Stimulated activated CD8-positive, alpha-beta memory T cell treated with anti-CD3 and anti-CD28 coated beads, Interleukin-12 subunit alpha, Interleukin-12 subunit beta, amount 100 ng/mL, for 1 hour (primary cell): ENCODE results near the gene DUSP28.
"Not testable (repeated sequence)": the region's sequence is repeated elsewhere in the genome, so short reads cannot be mapped to it uniquely, and the experiment has no call there.

Source experiments
- DNase-seq: peaks from one replicate; pipeline ENCODE4 v3.0.0-alpha.2; 2020; ENCODE audit warnings: low read depth

DUSP28 gene

DNA sequence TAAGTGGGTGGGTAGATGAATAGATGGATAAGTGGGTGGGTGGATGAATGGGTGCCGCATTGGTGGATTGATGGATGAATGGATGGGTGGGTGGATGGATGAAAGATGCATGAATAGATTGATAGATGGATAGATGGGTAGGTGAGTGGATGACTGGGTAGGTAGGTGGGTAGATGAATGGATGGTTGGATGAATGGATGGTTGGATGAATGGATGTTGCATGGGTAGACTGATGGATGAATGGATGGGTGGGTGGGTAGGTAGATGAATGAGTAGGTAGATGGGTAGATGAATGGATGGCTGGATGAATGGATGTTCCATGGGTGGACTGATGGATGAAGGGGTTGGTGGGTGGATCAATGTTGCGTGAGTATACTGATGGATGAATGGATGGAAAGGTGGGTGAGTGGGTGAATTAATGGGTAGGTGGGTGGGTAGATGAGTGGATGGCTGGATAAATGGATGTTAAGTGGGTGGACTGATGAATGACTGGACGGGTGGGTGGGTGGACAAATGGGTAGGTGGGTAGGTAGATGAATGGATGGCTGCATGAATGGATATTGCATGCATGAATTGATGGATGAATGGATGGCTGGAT, 32.9 kb upstream of the DUSP28 start:
- no peak for DNase-seq

DNA sequence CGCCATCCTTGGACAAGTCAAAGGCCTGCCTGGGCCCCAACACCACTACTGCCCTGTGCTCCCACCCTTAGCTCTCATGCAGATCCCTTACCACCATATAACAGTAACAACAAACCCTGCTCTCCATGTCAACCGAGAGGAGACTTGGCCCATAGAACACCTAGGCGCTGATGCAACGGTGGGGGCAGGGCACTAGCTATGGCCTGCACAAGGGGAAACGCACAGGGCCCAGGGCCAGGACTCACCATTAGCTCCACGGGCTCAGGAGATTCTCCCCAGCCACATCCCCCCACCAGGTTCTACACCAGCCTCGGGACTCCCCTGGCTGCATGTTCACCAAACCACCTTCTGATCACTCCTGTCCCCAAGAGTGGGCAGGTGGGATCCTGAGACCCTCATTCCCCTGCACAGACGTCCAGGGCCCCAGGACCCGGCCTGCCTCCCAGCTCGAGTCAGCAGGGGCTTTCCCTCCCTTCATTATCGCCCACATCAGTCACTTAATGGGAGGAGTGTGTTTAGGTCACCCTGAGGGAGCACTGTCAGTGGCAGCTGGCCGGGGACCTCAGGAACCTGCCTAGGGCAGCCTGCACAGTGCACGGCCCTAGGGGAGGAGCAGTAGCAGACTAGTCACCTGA, 31.6 kb upstream of the DUSP28 start:
- no peak for DNase-seq

DNA sequence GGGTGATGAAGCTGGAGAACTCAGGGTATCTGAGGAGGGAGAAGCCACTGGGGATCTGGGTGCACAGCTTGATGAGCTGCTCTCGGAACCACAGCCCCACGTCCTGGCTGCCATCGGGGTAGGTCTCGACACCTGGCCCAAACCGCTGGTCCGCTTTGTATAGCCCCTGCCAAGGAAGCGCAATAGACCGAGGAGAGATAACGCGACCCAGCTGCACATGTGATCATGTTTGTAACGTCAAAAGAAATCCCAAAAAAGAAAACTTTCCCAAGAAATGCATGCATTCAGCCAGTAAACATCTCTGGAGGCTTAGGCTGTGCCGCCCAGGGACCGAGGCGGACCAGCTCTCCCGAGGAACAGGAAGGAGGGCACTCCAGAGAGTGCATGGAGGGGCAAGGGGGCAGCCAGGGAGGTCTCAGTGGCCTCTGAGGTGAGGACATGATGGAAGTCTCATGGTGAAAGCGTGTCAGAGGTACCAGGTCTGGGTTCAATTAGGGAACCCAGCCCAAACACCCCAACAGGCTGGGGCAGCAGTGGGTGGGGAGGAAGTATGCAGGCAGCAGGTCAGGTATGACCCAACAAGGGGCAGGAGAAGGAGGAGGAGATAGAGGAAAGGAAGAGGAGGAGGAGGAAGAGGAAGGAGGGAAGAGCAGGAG, 30.7 kb upstream of the DUSP28 start:
- no peak for DNase-seq

DNA sequence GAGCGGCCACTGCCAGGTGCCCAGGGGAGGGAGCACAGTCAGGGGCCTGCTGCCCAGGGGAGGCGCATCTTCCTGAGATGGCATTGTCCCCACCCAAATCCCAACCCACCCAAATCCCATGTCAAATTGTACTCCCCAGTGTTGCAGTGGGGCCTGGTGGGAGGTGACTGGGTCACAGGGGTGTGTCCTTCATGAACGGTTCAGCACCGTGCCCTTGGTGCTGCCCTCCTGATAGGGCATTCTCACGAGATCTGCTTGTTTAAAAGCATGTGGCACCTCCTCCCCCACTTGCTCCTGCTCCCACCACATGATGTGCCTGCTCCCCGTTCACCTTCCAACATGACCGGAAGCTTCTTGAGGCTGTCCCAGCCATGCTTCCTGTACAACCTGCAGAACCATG, 30.0 kb upstream of the DUSP28 start:
- DNase-seq, result no peak

DNA sequence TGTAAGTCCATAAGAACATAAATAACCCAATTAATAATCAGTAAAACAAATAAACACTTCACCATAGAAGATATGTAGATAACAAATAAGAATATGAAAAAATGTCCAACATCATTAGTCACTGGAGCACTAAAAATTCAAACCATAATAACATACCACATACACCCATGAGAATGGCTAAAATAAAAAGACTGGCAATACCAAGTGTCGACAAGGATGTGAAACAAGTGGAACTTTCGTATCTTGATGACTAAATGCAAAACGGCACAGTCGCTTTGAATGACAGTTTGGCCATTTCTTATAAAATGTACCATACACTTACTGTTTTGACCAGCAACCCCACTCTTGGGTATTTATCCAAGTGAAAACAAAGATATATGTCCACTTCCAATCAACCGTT, 29.1 kb upstream of the DUSP28 start:
- no peak for DNase-seq

DNA sequence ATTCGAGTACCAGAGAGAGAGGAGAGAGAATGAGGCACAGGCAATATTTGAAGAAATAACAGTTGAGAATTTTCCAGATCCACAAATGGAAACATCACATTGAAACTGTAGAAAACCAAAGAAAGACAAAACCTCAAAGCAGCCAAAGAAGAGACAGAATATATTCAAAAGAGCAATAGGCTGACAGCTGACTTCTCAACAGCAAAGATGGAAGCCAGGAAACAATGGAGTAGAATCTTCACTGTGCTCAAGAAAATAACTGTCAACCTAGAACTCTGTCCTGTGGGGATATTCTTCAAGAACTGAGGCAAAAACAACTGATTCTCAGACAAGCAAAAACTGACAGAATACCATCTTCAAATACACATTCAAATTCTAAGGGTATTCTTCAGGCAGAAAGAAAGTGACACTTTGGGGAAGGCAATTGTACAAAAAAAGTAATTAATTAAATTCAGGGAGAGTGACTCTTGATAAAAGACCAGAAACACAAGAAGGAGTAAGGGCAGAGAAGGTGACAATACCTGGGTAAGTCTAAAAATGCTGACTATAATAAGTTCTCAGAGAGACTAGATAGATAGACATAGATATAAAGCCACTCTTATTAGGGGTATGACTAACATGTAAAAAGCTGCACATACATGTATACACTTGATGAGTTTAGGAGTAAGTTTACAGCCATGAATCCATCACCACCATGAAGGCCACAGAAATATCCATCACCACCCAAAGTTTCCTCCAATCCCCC, 28.0 kb upstream of the DUSP28 start:
- DNase-seq, result no peak

DNA sequence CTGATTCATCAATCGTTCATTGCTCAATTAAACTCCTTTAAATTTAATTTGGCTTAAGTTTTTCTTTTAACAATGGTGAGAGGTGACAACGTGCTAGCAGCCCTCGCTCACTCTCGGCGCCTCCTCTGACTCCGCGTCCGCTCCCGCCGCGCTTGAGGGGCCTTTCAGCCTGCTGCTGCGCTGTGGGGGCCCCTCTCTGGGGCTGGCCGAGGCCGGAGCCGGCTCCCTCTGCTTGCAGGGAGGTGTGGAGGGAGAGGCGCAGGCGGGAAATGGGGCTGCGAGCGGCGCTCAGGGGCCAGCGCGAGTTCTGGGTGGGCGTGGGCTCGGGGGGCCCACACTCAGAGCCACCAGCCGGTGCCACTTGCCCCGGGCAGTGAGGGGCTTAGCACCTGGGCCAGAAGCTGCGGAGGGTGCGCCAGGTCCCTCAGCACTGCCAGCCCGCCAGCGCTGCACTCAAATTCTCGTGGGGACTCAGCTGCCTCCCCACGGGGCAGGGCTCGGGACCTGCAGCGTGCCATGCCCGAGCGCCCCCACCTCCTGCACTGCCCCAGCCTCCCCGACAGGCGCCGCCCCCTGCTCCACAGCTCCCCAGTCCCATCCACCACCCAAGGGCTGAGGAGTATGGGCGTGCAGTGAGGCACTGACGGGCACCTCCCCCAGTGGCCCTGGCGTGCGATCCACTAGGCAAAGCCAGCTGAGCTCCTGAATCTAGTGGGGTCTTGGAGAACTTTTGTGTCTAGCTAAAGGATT, 22.0 kb upstream of the DUSP28 start:
- DNase-seq, result no peak

DNA sequence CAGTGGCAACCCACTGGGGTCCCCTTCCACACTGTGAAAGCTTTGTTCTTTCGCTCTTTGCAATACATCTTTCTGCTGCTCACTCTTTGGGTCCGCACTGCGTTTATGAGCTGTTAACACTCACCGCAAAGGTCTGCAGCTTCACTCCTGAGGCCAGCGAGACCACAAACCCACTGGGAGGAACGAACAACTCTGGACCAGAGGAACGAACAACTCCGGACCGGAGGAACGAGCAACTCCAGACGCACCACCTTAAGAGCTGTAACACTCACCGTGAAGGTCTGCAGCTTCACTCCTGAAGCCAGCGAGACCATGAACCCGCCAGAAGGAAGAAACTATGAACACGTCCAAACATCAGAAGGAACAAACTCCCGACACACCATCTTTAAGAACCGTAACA, 21.1 kb upstream of the DUSP28 start:
- DNase-seq, result not testable (repeated sequence)

DNA sequence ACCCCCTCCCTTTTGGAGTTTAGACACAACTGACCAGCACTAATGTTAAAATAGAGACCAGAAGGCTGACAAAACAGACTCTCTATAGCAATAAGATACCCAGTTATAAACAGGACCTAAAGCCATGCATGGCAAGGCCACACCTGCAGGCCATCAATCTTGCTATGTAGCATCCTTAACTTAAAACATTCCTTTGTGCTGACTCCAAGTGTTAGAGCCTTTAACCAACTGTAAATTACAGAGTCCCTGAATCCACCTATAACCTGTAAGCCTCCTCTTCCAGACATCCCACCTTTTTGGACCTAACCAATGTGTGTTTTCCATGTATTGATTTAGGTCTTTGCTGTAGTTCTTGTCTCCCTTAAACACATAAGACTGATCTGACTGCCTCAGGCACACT, 20.3 kb upstream of the DUSP28 start:
- no peak for DNase-seq

DNA sequence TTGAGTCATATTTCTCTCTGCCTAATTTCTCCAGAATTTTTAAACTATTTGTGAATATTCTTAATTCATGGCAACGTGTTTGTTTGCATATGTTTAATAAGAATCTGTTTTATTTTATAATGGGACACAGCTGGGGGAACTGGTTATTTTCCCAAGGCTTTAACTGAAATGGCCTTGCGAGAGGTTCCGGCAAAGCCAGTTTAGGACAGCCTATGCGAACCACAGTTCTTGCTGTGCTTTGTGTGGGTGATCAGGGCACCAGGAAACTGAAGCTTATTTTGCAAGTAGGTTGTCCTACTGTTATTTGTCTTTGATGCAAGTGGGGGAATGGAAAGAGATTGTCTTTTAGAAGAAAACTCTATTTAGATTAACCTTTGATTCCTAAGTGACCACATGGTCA, 8.9 kb upstream of the DUSP28 start:
- no peak for DNase-seq

DNA sequence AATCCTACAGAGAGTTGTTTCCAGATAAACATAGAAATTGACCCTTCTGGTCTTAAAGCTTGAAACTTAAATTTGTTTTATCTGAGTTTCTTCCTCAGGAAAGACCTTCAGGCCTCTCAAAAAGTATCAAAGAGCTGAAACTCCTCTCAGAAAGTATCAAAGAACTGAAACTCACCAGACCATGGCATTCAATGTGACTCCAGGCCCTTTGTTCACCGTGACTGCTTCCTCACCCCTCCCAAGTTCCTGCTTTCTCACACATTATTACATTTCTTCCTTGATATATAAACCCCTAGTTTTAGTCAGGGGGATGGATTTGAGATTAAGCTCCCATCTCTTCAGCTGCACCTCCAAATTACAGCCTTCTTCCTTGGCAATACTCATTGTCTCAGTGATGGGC, 8.3 kb upstream of the DUSP28 start:
- no peak for DNase-seq

DNA sequence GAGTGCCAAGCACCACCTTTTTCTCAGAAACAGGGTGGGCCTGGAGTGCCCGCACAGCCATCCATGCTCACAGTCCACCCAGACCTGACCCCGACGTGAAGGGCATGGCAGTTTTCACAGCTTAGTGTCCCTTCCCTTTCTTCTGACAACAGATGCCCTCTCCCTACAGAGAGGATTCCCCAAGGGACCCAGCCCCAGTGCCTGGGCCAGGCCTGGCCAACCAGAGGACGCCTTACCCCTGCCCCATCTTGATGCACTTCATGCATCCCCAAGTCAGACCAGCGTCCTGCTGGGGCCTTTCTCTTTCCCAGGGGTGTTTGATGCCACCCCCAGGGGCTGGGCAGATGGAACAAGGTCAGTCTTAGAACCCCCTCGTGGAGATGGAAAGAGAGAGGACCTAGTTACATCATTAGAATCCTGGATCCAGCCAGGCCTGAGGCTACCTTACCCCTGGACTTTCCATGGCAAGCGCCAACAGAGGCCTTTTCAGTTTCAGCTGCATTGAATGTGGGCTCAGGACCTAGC, 6.1 kb upstream of the DUSP28 start:
- no peak for DNase-seq

DNA sequence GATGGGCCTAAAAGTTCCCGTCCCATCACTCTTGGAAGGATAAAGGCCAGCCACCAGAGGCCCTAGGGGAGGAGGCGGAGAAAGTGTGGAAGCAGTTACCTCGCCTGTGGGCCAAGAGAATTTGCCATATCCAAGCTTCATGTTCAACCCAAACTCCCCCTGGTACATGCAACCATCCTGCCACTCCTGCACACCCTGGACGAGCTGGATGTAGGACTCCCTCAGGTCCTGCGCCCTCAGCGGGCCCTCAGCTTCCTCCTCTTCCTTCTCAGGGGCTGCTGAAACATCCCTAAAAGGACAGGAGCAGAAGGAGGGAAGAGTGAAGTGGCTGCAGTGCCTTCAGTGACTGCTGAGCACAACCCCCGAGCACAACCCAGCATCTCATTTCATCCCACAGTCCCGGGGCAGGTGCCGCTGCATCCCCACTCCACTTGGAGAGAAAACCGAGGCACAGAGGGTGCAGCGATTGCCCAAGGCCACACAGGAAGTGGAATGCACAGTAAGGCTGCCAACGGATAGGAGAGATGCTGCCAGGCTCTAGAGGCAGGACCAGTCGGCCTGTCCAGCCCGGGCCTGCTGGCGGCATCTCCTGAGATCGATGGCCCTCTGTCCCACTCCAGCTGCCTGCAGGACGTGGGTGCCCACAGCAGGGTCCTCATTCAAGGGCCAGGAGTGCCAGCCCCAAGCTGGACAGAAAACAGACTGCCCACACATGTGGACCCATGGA, 5.2 kb upstream of the DUSP28 start:
- no peak for DNase-seq

DNA sequence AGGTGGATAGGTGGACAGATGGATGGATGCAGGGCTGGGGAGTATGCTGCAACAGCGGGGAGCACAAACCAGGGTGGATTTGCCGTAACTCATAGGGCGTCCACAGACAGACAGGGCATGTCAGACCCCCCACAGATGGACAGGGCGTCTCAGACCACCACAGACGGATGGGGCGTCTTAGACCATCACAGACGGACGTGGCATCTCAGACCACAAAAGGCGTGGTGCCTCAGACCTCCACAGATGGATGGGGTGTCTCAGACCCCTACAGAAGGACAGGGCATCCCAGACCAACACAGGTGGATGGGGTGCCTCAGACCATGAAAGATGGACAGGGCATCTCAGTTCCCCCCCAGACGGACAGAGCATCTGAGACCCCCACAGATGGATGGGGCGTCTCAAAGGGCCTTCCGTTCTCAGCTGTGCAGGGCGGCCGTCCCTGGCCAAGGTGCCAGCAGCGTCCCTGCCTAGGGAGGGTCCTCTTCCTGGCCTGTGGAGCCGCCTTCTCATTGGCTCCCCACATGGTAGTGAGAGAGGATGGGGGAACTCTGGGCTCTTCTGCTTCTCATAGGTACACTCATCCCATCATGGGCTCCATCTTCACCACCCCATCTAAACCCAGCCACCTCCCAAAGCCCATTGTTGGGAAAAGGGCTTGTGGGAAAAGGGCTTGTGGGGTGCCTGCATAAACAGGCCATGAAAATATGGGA, 4.5 kb upstream of the DUSP28 start:
- DNase-seq, result no peak

DNA sequence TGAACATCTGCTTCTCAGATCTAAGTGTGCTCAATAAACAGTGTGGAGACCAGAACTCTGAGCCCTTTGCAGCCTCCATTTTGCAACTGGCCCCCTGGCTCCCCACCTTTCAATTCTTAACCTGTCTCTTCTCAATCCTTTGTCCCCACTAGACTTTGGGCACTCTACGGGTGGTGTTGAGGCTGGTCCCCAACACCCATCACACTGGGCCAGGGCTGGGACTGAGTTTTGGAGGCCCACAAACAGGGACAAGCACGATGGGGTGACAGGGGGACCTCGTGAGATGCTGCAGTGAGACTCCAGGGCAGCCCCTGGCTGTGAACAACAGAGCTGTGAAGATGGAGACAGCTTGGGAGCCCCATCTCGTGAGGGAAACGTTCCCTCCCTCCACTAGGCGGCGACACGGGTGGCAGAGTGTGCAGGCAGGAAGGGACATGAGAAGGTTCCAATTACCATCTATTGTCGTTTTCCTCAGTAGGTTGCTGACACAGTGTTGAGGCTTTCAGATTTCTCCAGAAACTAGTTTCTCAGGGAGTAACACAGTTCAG, 3.5 kb upstream of the DUSP28 start:
- peak; percentile 48 for DNase-seq

DNA sequence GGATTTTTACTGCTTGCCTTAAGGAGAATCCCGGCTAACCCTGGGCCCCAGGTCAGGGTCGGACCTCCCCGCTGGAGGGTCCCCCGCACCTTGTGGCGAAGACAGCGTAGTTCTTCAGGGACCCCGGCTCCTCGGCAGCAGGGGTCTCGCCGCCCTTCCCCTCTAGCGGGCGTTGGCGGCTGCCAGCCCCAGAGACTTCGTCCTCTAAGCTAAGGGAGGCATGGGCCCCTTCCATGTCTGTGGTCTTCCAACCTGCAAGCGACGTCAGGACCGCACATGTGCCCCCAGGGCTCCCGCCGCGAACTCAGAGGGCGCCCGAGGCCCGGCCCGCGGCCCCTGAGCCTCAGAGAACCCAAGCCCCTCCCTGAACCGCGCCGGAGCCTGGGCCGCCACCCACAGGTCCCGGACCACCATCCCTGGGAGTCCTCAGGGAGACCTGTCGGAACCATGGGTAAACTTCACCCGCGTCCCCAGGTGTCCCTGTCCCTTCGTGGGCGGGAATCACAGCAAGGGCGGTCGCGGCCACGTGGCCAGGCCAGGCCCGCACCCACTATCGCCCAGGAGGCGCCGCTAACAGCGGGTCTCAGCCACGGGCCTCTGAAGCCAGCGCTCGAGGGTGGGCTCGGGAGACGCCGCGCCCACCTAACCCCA, 2.9 kb upstream of the DUSP28 start:
- DNase-seq, result no peak

DNA sequence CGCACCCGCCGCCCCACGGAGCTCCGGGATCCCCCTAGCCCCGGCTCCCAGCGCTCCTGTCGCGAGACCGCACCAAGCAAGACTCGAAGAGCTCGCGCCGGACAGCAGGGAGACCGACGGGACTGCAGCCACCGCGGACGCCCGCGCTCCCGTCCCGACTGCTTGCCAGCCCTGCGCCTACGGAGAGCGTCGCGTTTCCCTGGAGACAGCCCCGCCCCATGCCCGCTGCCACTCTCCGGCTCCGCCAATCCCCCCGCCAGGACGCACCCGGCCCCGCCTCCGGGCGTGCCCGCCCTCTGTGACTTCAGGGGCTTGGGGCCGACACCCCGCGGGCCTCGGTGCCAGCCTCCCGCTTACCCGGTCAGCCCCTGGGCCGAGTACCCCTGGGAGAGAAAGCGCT, 2.3 kb upstream of the DUSP28 start, which contains the start of gene ANKMY1:
Gene ANKMY1, minus strand, starts transcription at position 181 of the 400 bp plus-strand sequence. CDS start 653 bp downstream, outside the sequence.
- DNase-seq, result peak; percentile 33

DNA sequence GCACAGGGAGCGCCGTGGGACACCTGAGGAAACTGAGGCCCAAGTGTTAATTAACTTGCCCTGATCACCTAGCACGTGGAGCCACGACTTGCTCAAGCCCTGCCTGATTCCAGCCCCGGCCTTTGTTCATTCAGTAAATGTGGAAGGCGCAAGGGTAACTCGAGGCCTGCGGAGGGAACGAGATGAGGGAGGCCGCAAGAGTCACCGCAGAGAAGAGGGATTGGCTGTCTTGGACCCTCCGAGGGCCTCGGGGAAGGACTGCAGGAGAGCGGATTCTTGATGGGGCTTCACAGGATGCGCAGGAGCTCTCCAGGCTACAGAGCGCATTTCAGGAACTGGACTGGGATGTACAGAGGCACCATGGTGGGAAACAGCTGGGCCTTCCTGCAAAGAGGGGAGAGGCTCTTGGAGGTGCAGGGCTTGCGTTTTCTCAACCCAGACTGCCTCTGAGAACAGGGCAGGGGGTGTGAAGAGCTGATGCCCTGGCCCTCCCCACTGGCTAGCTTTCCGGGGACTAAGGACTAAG, 1.9 kb upstream of the DUSP28 start:
- no peak for DNase-seq

DNA sequence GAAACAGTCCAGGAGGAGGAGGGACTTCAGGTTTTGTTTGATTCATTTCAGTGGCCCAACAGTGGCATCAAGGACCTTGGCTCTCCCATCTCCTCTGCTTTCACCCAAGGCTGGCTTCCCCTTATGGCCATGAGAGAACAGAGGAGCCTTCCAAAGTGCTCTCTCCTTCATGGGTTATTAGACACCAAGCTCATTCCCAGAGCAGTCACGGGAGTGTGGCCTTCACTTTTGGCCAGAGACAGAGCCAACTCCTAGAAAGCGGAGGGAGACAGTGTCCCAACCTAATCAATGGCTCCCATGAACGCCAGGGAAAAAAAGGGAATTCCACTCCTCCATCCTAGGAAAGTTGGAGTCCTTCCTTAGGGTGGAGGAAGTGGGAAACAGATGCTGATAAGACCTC, 871 bp upstream of the DUSP28 start:
- DNase-seq, result no peak
